Lower lobe of right lung (tissue), 2 donors: ENCODE measurements around the gene PRR36. TPM values are rescaled to one million over a fixed set of nuclear protein-coding genes. Genes with fewer than 3 reads are reported as not detected.

ENCODE experiments used
- ATAC-seq, 2 donors: fragments of 200-7000 bp; cut with Tn5 transposase; one replicate each; pipeline ENCODE4 v1.9.1; 2020 to 2022; ENCODE audit warnings: mild to moderate bottlenecking in 2 of 2, moderate library complexity in 2 of 2
- DNase-seq: peaks from one replicate; pipeline ENCODE4 v3.0.0-alpha.2; 2020
- H3K27ac ChIP-seq: fragments of 200-600 bp; one replicate; pipeline ENCODE4 v1.8.0; 2022
- H3K27me3 ChIP-seq: fragments of 200-600 bp; one replicate; pipeline ENCODE4 v1.8.0; 2022; ENCODE audit warnings: low read depth
- H3K36me3 ChIP-seq: fragments of 200-600 bp; one replicate; pipeline ENCODE4 v1.8.0; 2022; ENCODE audit warnings: mild to moderate bottlenecking
- H3K4me1 ChIP-seq: fragments of 200-600 bp; one replicate; pipeline ENCODE4 v1.8.0; 2022
- H3K4me3 ChIP-seq: fragments of 200-600 bp; one replicate; pipeline ENCODE4 v1.8.0; 2022; ENCODE audit warnings: mild to moderate bottlenecking
- H3K9me3 ChIP-seq: fragments of 200-600 bp; one replicate; pipeline ENCODE4 v1.8.0; 2022
- CTCF ChIP-seq: fragments of 200-600 bp; IDR thresholded peaks from one replicate; pipeline ENCODE4 v1.8.0; 2022; ENCODE audit warnings: antibody characterized with exemption, mild to moderate bottlenecking
- intact Hi-C: fragments of 100-400 bp; cut with DNase I; formaldehyde crosslinking; loops from one replicate; pipeline ENCODE4 v1.11.0; 2022
- total RNA-seq: library from RNA; stranded (reverse); fragmentation: NEBNext Ultra II Directional; extraction: Animal tissue kit (Norgen Biotek cat#: 25700); gene quantifications from one replicate; pipeline ENCODE4 v1.2.1, GENCODE V29; 2021
- donor health status: DM: no; HTN: yes; CAD: no; lungs with severe emphysema.

Gene PRR36
- total RNA-seq, 1 donor from 2014 or later, result 2.5 TPM

DNA sequence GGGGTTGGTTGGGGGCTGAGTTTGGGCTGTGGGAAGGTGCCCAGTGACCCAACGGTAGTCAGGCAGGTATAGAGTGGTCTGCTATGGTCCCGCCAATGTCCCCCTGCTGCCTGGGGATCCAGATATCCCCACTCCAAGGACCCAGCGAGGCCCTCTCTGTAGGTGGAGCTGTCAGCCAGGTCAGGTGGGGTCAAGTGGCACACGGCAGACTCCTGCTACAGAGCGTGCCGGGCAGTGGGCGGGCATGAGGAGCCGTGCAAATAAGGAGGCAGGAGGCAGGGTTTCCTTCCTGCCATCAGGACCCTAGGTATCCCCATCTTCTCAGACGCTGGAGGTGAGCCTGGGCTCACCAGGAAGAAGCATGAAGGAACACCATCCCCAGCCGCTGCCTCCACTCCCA is 29.2 kb downstream of the PRR36 start:
- Histone ChIP-seq H3K9me3 (no peaks in the 10 kb centered on the region), H3K27me3 (no peaks in the 10 kb centered on the region), H3K27ac (no peak overlapping the region), H3K4me3 (no peak overlapping the region), H3K36me3 (no peaks in the 10 kb centered on the region), H3K4me1 (no peaks in the 10 kb centered on the region)
- intact Hi-C loops, result no loop called here
- DNase-seq (no peak), ATAC-seq (peak in 1 of 2 donors; percentile 15)
- no peak for TF ChIP-seq CTCF

DNA sequence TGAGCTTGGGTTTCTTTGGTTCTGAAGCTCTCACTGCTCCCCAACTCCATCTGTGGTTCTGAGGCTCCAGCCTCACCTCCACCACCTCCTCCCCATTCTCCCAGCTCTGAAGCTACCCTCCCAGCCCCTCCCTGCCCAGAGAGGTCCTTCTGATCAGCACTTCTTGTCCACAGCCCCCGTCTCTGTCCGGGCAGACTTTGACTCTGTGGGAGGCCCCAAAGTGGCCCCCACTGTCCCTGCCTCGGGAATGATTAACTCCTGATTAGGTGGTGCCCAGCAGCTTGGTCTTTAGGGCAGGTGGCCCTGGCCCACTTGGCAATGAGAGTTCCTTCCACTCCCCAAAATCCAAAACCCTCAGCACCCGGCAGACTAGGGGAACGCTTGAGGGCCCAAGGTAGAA is 29.8 kb downstream of the PRR36 start:
- Histone ChIP-seq H3K27me3 (no peaks in the 10 kb centered on the region), H3K9me3 (no peaks in the 10 kb centered on the region), H3K4me1 (no peaks in the 10 kb centered on the region), H3K27ac (no peak overlapping the region), H3K4me3 (no peak overlapping the region), H3K36me3 (no peaks in the 10 kb centered on the region)
- intact Hi-C loops, result no loop called here
- ATAC-seq (no peak), DNase-seq (no peak)
- TF ChIP-seq CTCF, result no peak

- H3K4me3 ChIP-seq, result no peak overlapping the region
- H3K36me3 ChIP-seq, result no peaks in the 10 kb centered on the region
- no peaks in the 10 kb centered on the region for H3K4me1 ChIP-seq
- no peak for TF ChIP-seq CTCF
- intact Hi-C loops, result no loop called here
- no peaks in the 10 kb centered on the region for H3K27me3 ChIP-seq
- no peaks in the 10 kb centered on the region for H3K9me3 ChIP-seq
- ATAC-seq, result no peak
- DNase-seq, result no peak
- H3K27ac ChIP-seq, result no peak overlapping the region
Measured at GRCh38 chr19:7843521-7843920, 30.7 kb downstream of the PRR36 start.

DNA sequence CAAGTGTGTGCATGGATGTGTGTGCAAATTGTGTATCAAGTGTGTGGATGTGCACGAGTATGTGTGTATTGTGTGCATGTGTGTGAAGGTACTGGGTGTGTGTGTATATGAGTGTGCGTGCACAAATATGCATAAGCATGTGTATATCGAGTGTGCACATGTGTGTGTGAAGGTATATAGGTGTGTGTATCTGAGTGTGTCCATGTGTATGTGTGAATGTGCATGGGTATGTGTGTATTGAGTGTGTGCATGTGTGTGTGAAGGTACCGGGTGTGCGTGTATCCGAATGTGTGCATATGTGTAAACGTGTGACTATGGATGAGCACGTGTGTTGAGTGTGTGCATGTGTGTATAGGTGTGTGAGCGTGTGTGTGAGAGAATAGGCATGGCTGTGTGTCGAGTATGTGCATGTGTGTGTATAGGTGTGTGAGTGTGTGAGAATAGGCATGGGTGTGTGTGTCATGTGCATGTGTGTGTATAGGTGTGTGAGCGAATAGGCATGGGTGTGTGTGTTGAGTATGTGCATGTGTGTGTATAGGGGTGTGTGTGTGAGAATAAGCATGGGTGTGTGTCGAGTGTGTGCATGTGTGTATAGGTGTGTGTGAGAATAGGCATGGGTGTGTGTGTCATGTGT is 31.4 kb downstream of the PRR36 start:
- no peak overlapping the region for H3K4me3 ChIP-seq
- intact Hi-C loops, result no loop called here
- DNase-seq, result no peak
- ATAC-seq, result no peak
- TF ChIP-seq CTCF, result no peak
- H3K9me3 ChIP-seq, result no peaks in the 10 kb centered on the region
- H3K36me3 ChIP-seq, result no peaks in the 10 kb centered on the region
- H3K27me3 ChIP-seq, result no peaks in the 10 kb centered on the region
- H3K27ac ChIP-seq, result no peak overlapping the region
- H3K4me1 ChIP-seq, result no peaks in the 10 kb centered on the region

GRCh38 chr19:7841751-7842660 is 32.2 kb downstream of the PRR36 start:
- Histone ChIP-seq H3K27me3 (no peaks in the 10 kb centered on the region), H3K9me3 (no peaks in the 10 kb centered on the region), H3K4me3 (no peak overlapping the region), H3K4me1 (no peaks in the 10 kb centered on the region), H3K36me3 (no peaks in the 10 kb centered on the region), H3K27ac (no peak overlapping the region)
- DNase-seq (no peak), ATAC-seq (no peak)
- TF ChIP-seq CTCF, result no peak
- intact Hi-C loops, result no loop called here
